Keratinocyte (primary cell): ENCODE measurements around the gene SPATA31C1. TPM values are rescaled to one million over a fixed set of nuclear protein-coding genes. Genes with fewer than 3 reads are reported as not detected.
"Not testable (repeated sequence)": the region's sequence is repeated elsewhere in the genome, so short reads cannot be mapped to it uniquely, and the experiment has no call there.

Experiments used
- DNase-seq: peaks from one replicate; pipeline ENCODE4 v3.0.0-alpha.2; 2011; ENCODE audit warnings: low read depth, missing footprints, low spot score
- FAIRE-seq: peaks from 2 replicates; lab custom pipeline; 2011; peaks lifted over from hg19 to GRCh38; lab: Jason Lieb, UNC
- H2AFZ ChIP-seq: 2 replicates; pipeline ENCODE4 v1.6.0; 2012; ENCODE audit warnings: low read length, control low read depth, inconsistent platforms; ENCODE audit not compliant: control insufficient read depth
- H3K27ac ChIP-seq: 2 replicates; pipeline ENCODE4 v1.5.1; 2011; ENCODE audit warnings: low read length; ENCODE audit not compliant: control insufficient read depth, insufficient read depth
- H3K27me3 ChIP-seq: 3 replicates; pipeline ENCODE4 v1.6.0; 2011; ENCODE audit warnings: low read length; ENCODE audit not compliant: control insufficient read depth, insufficient read depth; ENCODE audit errors: extremely low read depth
- H3K36me3 ChIP-seq, 2 experiments: 2 replicates in 1 of 2; 3 replicates in 1 of 2; pipeline ENCODE4 v1.5.1; 2011; ENCODE audit warnings: low read length in 2 of 2, mild to moderate bottlenecking in 1 of 2; ENCODE audit not compliant: control insufficient read depth in 2 of 2, insufficient read depth in 2 of 2; ENCODE audit errors: extremely low read depth in 1 of 2
- H3K4me1 ChIP-seq: 3 replicates; pipeline ENCODE4 v1.5.1; 2011; ENCODE audit warnings: low read length; ENCODE audit not compliant: control insufficient read depth, insufficient read depth; ENCODE audit errors: extremely low read depth
- H3K4me2 ChIP-seq: 3 replicates; pipeline ENCODE4 v1.6.0; 2011; ENCODE audit warnings: low read depth, low read length; ENCODE audit not compliant: control insufficient read depth, insufficient read depth; ENCODE audit errors: extremely low read depth
- H3K4me3 ChIP-seq, 3 experiments: fragments of 200-600 bp in 1 of 3; sonication (generic) in 1 of 3; 2 replicates in 2 of 3; 3 replicates in 1 of 3; pipeline ENCODE4 v1.5.1; 2011 to 2016; ENCODE audit warnings: low read length in 3 of 3, mild to moderate bottlenecking in 3 of 3, control low read depth in 2 of 3, inconsistent platforms in 1 of 3, low read depth in 1 of 3, mixed read lengths in 1 of 3, mixed run types in 1 of 3, moderate library complexity in 1 of 3; ENCODE audit not compliant: control insufficient read depth in 2 of 3, insufficient read depth in 2 of 3; ENCODE audit errors: extremely low read depth in 1 of 3
- H3K79me2 ChIP-seq: 2 replicates; pipeline ENCODE4 v1.6.0; 2012; ENCODE audit warnings: low read length; ENCODE audit not compliant: control insufficient read depth, insufficient read depth
- H3K9ac ChIP-seq: 3 replicates; pipeline ENCODE4 v1.6.0; 2011; ENCODE audit warnings: low read length; ENCODE audit not compliant: control insufficient read depth, insufficient read depth; ENCODE audit errors: extremely low read depth
- H3K9me1 ChIP-seq: 3 replicates; pipeline ENCODE4 v1.6.0; 2011; ENCODE audit warnings: low read length; ENCODE audit not compliant: control insufficient read depth, insufficient read depth; ENCODE audit errors: extremely low read depth
- H3K9me3 ChIP-seq: 2 replicates; pipeline ENCODE4 v1.5.1; 2012; ENCODE audit warnings: low read depth, low read length; ENCODE audit not compliant: control insufficient read depth
- H4K20me1 ChIP-seq: 3 replicates; pipeline ENCODE4 v1.6.0; 2011; ENCODE audit warnings: low read length; ENCODE audit not compliant: control insufficient read depth, insufficient read depth; ENCODE audit errors: extremely low read depth
- dilution Hi-C: fragments of 300-500 bp; cut with MboI; formaldehyde crosslinking; loops from one replicate; pipeline ENCODE4 v1.7.0; 2020; ENCODE audit warnings: low sequenced_read_pairs; ENCODE audit not compliant: extremely low pct_ligation_motif_present
- polyA plus RNA-seq, 5 experiments: library from polyadenylated mRNA; depleted of rRNA in 3 of 5; stranded (reverse) in 3 of 5; stranded (forward) in 1 of 5; unstranded in 1 of 5; fragments of >200 nt; gene quantifications; 1 replicate in 1 of 5; 2 replicates in 3 of 5; 3 replicates in 1 of 5; pipeline versions ENCODE4 v1.2.1 to v1.2.3, GENCODE V29; 2011 to 2012; ENCODE audit warnings: missing spikeins in 2 of 5, low read depth in 1 of 5, low replicate concordance in 1 of 5

SPATA31C1 gene
- polyA plus RNA-seq, 1 donor (not counting 4 experiments of a cell fraction or from before 2014, with no cell fraction given) = not detected

DNA sequence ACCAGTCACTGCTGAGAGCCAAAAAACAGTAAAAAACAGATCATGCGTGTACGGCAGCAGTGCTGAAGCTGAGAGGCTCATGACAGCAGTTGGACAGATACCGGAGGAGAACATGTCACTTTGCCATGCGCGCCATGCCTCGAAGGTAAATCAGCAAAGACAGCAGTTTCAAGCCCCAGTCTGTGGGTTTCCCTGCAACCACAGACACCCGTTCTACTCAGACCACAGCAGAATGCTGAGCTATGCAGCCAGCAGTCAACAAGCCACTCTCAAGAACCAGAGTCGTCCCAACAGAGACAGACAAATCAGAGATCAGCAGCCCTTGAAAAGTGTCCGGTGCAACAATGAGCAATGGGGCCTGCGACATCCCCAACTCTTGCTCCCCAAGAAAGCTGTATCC is 5.2 kb downstream of the SPATA31C1 start:
- H3K4me1 ChIP-seq, H2AFZ ChIP-seq, H3K9me1 ChIP-seq, H3K36me3 ChIP-seq, H3K27ac ChIP-seq, H3K27me3 ChIP-seq, H3K4me3 ChIP-seq, H3K9ac ChIP-seq, H4K20me1 ChIP-seq, H3K4me2 ChIP-seq, DNase-seq, H3K79me2 ChIP-seq, H3K9me3 ChIP-seq, dilution Hi-C loops, FAIRE-seq: not testable (repeated sequence)

DNA sequence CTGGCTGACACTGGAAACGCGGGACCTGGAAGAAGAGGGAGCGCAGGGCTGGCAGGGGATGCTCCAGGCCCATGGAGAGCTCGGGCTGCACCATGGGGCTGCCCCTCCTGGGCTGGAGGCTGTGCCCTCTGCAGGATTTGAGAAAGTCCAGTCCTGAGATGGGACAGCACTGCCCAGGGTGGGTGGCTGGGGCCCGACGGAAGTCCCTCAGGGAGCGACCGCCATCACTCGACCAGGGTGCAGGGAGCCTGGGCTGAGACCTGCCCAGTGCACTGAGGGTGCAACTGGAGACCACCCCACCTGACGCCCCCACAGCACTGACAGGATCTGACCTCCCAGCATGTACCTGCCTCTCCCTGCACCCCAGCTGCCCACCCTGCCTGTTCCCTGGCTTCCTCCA is 7.1 kb downstream of the SPATA31C1 start:
- dilution Hi-C loops, H3K79me2 ChIP-seq, FAIRE-seq, H4K20me1 ChIP-seq, H3K36me3 ChIP-seq, DNase-seq, H3K9me3 ChIP-seq, H3K9ac ChIP-seq, H3K4me1 ChIP-seq, H3K9me1 ChIP-seq, H3K27ac ChIP-seq, H3K4me2 ChIP-seq, H2AFZ ChIP-seq, H3K27me3 ChIP-seq, H3K4me3 ChIP-seq: not testable (repeated sequence)

DNA sequence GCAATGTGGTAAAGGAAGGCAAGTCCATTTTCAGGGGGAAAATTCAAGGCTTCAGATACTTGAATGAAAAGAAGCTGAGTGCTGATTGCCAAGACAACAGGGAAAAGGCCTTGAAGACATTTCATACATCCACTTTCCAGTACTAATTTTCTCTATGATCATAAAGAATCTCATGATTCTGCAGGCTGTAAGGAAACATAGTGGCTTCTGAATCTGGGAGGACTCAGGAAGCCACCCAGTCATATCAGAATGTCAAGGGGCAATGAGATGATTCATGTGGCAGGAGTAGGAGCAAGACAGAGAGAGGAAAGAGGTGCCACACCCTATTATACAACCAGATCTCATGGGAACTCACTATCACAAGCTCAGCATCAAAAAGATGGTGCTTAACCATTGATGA is 11.4 kb downstream of the SPATA31C1 start:
- H3K27me3 ChIP-seq, H2AFZ ChIP-seq, DNase-seq, H3K9me1 ChIP-seq, H3K79me2 ChIP-seq, H3K27ac ChIP-seq, H3K4me1 ChIP-seq, H3K36me3 ChIP-seq, dilution Hi-C loops, H3K4me2 ChIP-seq, H3K4me3 ChIP-seq, H3K9ac ChIP-seq, H4K20me1 ChIP-seq, H3K9me3 ChIP-seq: not testable (repeated sequence)
- peak; percentile 46 for FAIRE-seq

DNA sequence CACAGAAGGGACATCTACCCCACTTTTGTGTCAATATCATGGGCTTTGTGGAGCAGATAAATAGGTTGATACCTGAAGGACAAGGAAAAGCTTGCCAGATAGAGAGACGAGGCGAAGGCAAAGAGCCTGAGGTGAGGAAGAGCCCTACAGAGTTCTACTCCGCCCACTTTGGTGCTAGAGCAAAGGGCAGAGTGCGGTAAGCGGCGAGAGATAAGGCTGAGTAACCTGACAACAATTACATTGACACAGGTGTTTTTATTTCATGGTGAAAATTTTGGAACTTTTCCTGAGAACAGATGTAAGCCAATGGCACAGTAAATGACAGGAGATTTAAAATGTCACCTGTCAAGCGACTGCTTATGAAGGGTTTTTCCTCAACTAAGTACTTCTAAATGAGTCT is 16.7 kb downstream of the SPATA31C1 start:
- H3K27me3 ChIP-seq, FAIRE-seq, H3K4me1 ChIP-seq, H3K36me3 ChIP-seq, H3K27ac ChIP-seq, H3K9me1 ChIP-seq, H3K4me2 ChIP-seq, H2AFZ ChIP-seq, H4K20me1 ChIP-seq, dilution Hi-C loops, H3K4me3 ChIP-seq, DNase-seq, H3K9ac ChIP-seq, H3K9me3 ChIP-seq, H3K79me2 ChIP-seq: not testable (repeated sequence)

DNA sequence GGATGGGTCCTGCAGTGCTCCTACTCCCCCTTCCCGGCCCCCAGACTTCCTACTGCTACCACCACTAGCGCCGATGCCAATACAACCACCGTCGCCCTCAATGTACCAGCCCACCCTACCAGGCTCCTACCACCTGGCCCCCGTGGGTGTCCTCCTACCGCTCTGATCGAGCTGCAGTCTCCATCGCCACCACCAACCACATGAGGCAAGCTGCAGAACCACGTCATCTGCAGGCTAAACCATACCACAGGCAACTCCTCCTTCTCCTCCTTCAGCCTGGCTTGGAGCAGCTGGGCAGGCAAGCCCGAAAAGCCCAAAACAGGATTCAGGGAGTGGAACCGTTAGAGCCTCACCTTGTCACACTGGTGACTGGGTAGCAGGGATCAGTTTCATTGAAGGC is 19.6 kb downstream of the SPATA31C1 start:
- H3K4me1 ChIP-seq, H3K36me3 ChIP-seq, H3K9ac ChIP-seq, DNase-seq, dilution Hi-C loops, H3K9me1 ChIP-seq, H4K20me1 ChIP-seq, H3K9me3 ChIP-seq, H3K27me3 ChIP-seq, H3K4me3 ChIP-seq, H3K79me2 ChIP-seq, H3K27ac ChIP-seq, H3K4me2 ChIP-seq, H2AFZ ChIP-seq, FAIRE-seq: not testable (repeated sequence)
